Measurements from ENCODE around the gene CLPX. TPM values are rescaled to one million over a fixed set of nuclear protein-coding genes. Genes with fewer than 3 reads are reported as not detected.

CLPX gene
- total and polyA plus RNA-seq, 9 of the 15 experiments (the other 6 are each of a cell fraction or from before 2014, with no cell fraction given) = 11.2 to 83.3 (median 51.3) TPM

- Histone ChIP-seq H3K9ac (ENCODE audit: insufficient read depth in 1 of 2, low read depth in 2 of 2, low read length in 2 of 2) (no peak overlapping the region), H3K27ac (ENCODE audit: extremely low read depth, low read depth, low read length) (no peak overlapping the region), H3K36me3 (ENCODE audit: control insufficient read depth, insufficient read depth, low read length) (no peaks in the 10 kb centered on the region), H2AFZ (ENCODE audit: low read depth, low read length) (no peak overlapping the region), H4K20me1 (replicated peaks; ENCODE audit: control insufficient read depth, insufficient read depth, low read length) (no peaks in the 10 kb centered on the region), H3K4me2 (ENCODE audit: insufficient read depth, low read length) (no peak overlapping the region), H3K79me2 (ENCODE audit: control insufficient read depth, insufficient read depth, low read length) (no peaks in the 10 kb centered on the region), H3K9me1 (ENCODE audit: control insufficient read depth, insufficient read depth, low read length) (peaks cover 7% of the 10 kb centered on the region), H3K4me3 (no peak overlapping the region), H3K27me3 (ENCODE audit: control insufficient read depth in 2 of 2, insufficient read depth in 2 of 2, low read length in 2 of 2) (peaks cover 14 to 24% of the 10 kb centered on the region in 2 experiments; a peak in 4 of 5 replicates), H3K9me3 (replicated peaks; ENCODE audit: control insufficient read depth, insufficient read depth, low read depth, low read length) (no peaks in the 10 kb centered on the region), H3K4me1 (replicated peaks in 1 of 2; ENCODE audit: control insufficient read depth in 2 of 2, insufficient read depth in 2 of 2, low read length in 2 of 2) (peaks cover 2 to 4% of the 10 kb centered on the region in 2 experiments; a peak in 2 of 5 replicates)
- DNase-seq (ENCODE audit: extremely low read depth in 1 of 4, low spot score in 3 of 4) = no peak
- ChIA-PET CTCF (ENCODE audit: low intra/inter-chr PET ratio) (interaction anchor here (0.6 kb wide), 1 partner anchor 74 kb away, joined by 3 read pairs; no protein-coding TSS in a partner anchor), POLR2A (no interaction called here)
- no peak for FAIRE-seq
- 48% methylated on average over 8 of the region's 8 CpGs for WGBS (ENCODE audit: insufficient coverage, low coverage, missing lambda C conversion rate)
- ATAC-seq = no peak
- in situ Hi-C loops (cut with MboI) = loop anchor here (5.0 kb wide), 2 partner anchors 75 to 185 kb away; no protein-coding TSS in a partner anchor
- TF ChIP-seq, protein P1, sequence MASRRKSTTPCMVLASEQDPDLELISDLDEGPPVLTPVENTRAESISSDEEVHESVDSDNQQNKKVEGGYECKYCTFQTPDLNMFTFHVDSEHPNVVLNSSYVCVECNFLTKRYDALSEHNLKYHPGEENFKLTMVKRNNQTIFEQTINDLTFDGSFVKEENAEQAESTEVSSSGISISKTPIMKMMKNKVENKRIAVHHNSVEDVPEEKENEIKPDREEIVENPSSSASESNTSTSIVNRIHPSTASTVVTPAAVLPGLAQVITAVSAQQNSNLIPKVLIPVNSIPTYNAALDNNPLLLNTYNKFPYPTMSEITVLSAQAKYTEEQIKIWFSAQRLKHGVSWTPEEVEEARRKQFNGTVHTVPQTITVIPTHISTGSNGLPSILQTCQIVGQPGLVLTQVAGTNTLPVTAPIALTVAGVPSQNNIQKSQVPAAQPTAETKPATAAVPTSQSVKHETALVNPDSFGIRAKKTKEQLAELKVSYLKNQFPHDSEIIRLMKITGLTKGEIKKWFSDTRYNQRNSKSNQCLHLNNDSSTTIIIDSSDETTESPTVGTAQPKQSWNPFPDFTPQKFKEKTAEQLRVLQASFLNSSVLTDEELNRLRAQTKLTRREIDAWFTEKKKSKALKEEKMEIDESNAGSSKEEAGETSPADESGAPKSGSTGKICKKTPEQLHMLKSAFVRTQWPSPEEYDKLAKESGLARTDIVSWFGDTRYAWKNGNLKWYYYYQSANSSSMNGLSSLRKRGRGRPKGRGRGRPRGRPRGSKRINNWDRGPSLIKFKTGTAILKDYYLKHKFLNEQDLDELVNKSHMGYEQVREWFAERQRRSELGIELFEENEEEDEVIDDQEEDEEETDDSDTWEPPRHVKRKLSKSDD (conservative IDR thresholded peaks at IDR 0.05; ENCODE audit: low read length) = no peak
- no peak for TF ChIP-seq FOXJ3 (CRISPR knock-in tag; IDR thresholded peaks at IDR 0.05)
- no peak for TF ChIP-seq ATF1 (CRISPR knock-in tag; IDR thresholded peaks at IDR 0.05)
- TF ChIP-seq ATF1 (tag; IDR thresholded peaks at IDR 0.05) = no peak
- TF ChIP-seq MEIS2 (IDR thresholded peaks at IDR 0.05; ENCODE audit: partially characterized antibody) = no peak
- TF ChIP-seq, protein P2, sequence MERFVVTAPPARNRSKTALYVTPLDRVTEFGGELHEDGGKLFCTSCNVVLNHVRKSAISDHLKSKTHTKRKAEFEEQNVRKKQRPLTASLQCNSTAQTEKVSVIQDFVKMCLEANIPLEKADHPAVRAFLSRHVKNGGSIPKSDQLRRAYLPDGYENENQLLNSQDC (CRISPR knock-in tag; IDR thresholded peaks at IDR 0.05) = no peak
- TF ChIP-seq CHD7 (IDR thresholded peaks at IDR 0.05; ENCODE audit: low read depth, low read length) = no peak
- BruUV-seq (replicated peaks) = no TSS peak
- intact Hi-C loops (cut with micrococcal nuclease) = no loop called here
These were observed 12.1 kb upstream of the CLPX start for GRCh38 chr15:65197337-65197645.

Measured in K562 (cell line).